ENCODE data around the gene TLX1.

The TLX1 gene

DNA sequence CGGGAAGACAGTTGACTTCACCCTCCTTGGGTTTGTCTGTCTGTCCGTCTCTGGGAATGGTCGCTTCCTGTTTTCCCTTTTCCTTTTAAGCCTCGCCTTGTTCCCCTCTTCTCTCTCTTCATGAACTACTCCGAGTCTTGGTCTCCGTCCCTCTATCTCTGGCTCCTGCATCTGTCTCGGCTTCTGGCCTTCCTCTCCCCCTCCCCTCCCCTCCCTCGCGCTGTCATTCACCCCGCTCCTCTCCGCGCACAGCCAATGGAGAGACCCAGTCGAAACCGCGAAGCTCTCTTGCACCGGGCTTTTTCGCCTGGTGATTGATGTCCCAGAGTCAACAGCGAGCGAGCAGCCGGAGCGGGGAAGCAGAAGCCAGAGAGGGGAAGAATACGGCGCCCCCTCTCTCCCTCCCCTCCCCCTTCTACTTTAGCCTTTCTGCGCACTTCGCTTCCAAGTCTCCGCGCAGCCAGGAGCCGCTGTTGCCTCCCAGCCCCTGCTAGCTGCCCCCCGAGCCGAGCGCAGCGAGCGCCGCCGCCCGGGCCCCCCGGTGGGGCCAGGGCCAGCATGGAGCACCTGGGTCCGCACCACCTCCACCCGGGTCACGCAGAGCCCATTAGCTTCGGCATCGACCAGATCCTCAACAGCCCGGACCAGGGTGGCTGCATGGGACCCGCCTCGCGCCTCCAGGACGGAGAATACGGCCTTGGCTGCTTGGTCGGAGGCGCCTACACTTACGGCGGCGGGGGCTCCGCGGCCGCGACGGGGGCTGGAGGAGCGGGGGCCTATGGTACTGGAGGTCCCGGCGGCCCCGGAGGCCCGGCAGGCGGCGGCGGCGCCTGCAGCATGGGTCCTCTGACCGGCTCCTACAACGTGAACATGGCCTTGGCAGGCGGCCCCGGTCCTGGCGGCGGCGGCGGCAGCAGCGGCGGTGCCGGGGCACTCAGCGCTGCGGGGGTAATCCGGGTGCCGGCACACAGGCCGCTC is at the start of gene TLX1:
Gene TLX1 (plus strand): TSS at position 317 of the 978 bp plus-strand sequence. CDS start 242 bp downstream, at position 559.
- DNase-seq = no peak

DNA sequence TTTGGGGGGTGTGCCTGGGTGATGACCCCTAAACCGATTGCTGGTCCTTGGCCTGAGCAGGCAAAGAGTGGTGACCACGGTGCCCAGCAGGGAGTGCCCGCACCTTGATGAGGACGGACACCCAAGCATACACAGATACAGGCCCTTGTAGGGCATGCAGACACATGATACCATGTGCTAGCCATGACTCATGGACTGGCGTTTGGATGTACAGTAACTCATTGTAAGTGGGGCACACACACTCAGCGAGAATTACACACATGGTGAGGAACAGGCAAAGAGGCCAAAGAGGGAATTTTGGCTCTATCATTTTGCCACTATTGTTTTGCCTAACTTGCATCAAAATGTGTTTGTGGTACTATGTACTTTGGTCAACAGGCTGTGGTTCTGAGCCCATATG is 45.3 kb upstream of the TLX1 start:
- DNase-seq = no peak

DNA sequence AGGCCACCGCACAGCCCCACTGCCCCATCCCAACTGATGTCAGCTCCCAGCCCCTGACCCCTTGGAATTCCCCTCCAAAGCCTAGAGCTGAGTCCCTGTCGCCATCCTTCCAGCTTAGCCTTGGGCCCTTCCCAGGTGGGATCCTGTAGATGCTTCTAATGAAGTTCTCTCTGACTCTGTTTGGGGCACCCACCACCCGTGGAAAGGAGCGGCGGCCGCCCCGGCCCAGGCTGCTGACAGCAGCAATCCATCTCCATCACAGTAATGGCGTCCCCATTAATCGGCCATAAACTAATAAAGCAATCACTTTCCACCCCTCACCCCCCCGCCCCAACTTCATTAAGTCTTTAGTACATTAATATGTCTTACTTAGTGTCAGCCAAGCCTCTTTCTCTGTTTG is 43.7 kb upstream of the TLX1 start:
- DNase-seq = no peak

DNA sequence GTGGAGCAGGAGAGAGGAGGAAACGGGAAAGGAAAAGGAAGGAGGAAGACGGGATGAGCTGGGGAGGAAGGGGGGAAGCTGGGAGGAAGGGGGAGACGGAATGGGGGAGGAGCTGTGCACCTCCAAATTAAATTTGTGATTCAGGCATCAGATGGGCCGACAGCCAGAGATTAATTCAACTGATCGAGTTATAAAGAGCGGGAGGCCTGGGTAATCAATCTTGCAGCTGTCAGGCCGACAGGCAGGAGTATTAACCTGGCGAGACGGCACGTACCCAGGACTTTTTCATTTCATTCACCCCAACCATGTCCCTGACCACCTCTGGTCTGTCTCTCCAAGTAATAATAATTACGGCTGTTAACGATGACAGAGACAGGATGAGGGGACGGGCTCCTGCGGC is 43.1 kb upstream of the TLX1 start:
- DNase-seq = no peak

DNA sequence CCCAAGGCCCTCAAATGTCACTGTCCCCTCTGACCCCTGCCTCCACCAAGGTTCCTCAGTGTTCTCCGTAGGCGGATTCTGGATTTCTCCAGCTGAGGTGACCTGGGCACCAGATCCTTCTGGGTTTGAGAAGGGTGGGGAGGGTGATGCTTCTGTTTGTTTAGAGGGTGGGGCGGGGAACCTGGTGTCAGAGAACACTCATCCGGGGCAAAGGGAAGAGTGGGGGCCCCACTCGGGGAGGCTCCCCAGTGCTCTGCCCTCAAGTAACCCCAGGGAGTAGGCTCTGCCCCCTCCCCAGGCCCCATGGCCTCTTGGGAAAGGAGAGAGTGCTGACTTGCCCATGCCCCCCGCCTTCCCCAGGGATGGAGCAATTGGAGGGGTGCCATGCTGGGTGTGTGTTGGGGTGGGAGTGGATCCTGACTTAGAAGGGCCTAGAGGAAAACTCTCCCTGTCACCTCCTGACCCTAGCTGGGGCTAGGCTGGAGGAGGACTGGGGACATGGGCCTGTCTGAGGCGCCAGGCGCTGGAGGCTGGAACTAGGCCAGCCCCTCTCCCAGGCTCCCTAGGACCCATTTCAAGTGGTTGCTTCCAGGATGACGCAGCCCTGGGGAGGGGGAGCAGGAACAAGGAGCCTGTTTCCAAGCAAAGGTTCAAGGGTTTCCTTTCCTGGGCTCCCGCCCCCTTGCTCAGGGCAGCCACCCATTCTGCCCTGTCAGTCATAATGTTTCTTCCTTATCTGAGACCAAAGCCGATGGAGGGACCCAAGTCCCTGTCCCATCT is 41.4 kb upstream of the TLX1 start:
- DNase-seq = no peak

DNA sequence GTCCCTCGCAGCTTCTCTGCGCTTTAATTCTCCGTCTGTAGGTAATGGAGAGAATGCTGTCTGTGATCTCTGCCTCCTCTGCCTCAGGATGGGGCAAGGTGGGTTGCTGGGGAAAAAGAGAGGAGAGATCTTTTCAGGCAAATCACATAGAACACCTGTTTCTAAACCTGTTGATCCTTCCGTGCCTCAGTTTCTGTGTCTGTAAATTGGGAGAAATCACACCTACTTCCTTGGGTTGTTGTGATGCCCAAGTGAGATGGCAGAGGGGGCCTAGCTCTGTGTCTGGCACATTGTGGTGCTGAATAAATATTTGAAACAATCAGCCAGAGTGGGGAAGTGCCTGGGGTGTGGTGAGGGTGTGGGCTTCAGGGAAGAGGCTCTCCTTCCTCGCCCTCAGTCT is 40.5 kb upstream of the TLX1 start:
- no peak for DNase-seq

DNA sequence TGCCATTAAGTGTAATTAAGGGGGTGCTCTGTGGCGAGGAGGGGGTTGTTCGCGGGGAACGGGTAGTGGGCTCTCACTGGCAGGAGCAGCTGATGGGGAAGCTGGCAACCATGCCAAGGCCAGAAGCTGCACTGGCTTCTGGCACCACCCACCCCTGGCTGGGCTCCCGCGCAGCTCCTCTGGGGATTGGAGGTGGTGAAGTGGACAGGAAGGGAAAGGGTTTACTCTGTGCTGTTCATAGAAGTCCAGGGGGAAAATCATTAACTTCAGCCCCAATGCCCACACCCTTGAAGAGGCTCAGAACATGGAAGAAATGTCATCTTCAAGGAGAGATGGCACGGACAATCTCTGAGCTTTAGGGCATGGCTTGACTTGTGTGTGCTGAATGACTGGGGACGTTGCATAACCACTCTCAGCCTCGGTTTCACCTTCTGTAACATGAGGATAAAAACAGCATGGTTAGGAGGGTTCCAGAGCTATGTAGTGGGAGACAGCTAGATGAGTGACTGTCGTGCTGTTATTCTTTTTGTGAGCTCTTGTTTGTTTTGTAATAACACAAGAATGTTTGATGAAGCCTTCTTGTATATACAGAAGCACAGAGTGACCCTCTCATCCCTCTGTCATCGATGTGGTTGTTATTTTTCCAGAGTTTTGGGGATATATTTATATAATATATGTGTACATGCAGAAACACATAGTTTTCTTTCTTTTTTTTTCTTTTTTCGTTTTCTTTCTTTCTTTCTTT is 39.4 kb upstream of the TLX1 start:
- no peak for DNase-seq

DNA sequence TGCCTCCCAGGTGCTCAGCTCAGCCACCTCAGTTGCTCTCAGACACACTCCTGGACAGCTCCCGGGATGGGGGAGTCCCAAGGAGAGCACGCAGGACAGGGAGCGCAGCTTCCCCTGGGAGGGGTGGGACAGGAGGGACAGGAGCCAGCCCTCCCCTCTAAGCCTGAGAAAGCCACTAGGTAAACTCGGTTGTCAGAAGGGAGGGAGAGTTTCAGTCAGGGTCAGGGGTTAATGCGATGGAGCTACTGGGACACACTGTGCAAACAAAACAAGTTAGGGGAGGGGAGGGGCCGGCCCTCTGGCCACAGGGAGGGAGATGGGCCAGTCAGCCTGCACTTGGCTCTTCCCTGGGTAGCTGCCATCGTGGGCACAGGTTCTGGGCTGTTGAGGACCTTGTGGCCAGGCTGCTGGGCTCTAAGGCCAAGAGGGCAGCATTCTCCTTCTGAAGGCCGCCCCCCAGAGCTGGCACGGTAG is 38.2 kb upstream of the TLX1 start:
- DNase-seq = no peak

DNA sequence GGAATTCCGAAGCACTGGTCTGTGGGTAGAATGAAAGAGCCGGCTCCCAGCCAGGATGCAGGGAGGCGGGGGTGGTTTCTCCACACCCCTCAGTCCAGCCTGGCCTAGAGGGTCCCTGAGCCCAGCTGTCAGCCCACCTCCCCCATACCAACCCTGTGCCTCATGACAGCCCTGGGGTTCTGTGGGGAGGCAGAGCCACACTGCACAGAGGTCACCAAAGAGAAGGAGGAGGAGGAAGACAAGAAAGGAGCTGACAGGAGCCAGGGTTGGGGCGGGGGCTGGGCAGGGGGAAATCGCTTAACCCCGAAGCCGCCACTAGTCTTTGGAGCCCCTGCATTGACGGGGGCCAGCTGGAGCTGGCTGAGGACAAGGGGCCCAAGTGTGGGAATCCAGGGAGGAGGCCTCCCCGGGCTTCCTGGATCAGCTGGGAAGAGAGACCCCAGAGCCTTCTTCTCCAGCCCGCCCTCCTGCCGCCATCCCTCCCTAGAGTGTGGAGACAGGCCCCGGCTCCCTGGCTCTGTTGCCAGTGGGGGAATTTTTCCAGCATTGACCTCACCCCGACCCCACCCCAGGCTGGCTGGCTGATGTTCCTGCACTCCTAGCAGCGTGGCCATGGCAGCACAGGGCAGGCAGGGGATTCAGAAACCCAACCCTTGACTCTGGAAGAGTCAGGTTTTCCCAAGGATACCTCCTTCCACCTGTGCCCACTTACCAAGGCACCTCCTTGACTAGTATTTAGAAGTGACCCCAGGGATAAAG is 36.8 kb upstream of the TLX1 start:
- no peak for DNase-seq

DNA sequence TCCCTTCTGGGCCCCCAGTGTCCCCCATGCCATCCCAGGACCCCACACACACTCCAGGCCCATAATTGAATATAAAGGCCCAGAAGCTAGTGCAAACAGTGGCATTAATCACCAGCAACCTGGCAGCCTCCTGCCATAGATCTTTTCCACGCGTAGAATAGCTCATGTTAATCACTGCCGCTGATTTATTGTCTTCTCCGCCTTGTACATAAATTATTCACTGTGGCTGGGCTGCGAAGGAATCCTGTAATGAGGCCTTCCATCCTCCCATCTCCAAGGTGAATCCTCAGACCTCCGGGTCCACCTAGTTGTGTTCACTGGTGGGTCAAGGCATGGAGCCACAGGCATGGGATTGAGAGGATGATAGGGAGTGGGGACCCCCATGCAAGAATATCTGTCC is 36.1 kb upstream of the TLX1 start:
- no peak for DNase-seq

DNA sequence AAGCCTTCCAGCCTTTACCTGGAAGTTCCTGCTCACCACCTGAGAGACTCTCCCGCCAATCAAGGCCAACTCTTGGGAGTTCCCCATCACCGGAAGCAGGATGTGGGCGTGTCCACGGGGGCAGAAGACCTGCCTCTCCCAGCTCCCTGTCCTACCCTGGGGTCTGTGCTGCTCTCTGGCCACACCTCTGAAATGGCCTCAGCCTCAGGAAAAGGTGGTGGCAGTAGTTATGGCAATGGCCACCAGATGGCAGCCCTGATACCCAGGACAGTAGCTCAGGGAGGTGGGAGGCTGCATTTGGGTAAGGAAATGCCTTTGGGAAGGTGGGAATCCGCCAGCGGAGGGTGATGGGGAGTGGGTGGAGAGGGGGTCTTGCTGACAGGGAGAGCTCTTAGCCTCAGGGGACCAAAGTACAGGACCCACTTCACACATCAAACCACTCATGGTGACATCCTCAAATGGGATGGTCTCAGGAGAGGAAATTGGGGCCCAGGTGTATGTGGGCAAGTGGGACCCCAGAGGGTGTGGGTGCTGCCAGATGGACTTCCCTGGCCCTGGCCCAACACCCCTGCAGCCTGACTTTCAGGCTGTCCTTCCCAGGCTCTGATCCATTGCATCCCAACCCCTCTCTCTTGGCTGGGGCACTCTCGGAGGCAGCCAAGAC is 35.4 kb upstream of the TLX1 start:
- peak; percentile 20 to 31 for DNase-seq

DNA sequence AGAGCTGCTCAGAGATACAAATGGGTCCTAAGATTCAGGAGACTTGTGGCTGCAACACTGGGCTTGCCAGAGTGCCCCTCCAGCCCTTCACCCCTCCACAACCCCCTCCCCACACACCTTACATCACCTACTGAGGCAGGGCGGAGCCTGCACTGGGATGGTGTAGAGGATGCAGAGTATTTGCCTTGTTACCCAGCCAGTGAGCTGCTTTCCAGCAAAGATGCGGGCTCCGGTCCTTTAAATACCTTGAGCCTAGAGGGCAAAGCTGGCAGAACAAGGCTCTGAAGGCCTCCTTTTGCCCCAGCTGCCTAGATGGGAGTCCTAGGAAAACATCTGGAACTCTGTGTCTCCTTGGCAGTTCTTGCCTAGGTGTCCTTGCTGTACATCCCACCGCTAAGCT is 34.7 kb upstream of the TLX1 start:
- no peak for DNase-seq

DNA sequence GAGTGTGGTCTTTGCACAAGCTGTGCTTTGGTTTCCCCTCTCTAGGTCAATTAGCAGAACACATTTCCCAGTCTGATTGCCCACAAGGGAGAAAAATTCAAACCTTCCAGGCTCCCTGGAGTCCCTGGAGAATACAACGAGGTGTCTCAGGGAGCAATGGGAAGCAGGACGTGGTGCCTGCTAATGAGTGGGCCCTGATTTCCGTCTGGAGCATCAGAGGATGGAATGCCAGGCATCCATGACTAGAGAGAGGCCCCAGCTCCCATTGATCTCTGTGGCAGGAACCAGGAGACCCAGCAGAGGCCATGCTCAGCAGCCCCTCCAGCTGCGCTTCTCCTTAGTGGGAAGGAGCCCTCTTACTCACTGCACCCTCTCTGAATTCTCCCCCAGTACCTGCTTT is 33.2 kb upstream of the TLX1 start:
- DNase-seq = no peak

DNA sequence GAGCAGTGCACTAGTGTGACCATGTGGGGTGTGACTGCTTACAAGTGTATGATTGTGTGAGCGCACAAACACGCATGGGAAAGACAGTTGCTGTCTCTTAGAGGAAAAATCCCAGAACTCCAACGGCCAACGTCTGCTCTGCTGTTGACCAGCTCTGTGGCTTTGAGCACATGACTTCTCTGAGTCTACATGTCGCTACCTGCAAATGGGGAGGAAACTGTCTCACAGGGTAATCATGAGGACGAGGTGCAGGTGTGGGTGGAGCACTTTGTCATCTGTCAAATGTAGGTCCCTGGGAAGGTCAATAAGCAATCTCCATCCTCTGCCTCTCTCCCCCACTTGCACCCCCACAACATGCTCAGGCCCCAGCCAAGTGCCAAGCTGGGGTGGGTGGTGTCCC is 31.2 kb upstream of the TLX1 start:
- DNase-seq = no peak

DNA sequence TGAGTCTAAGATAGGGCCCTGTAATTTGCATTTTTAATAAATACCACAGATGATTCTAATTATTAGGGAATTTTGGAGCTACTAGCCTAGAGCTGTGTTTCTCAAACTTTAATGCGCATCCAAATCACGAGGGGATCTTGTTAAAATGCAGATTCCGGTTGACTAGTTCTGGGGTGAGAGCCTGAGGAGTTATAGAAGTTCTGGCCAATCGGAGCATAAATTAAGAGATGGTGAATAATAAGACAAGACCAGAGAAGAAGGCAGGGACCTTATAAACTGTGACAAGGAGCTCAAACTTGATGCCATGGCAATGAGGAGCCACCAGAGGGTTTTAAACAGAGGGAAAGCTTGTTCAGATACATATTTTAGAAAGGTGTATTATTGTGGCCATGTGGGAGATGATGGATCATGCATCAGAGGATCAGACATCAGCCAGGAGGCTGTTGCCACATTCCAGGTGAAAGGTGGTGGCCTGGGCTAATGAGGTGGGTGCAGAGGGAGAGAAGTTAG is 29.7 kb upstream of the TLX1 start:
- no peak for DNase-seq

DNA sequence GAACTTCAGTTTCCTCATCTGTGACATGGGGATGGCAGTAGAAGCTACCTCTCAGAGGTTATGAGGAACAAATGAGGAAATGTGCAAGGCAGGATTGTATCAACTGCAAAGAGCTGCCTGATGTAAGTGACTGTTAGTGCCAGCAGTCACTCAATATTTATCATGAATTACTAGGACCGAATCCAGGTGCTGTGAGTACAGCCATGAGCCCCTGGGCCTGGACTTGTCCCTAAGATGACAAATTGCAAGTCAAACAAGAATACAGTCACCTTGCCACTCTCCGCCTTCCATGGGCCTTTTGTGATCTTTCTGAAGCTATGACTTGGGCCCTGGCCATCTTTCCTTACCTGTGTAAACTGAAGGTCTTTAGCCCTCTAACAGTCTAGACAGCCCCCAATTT is 27.7 kb upstream of the TLX1 start:
- DNase-seq = no peak

DNA sequence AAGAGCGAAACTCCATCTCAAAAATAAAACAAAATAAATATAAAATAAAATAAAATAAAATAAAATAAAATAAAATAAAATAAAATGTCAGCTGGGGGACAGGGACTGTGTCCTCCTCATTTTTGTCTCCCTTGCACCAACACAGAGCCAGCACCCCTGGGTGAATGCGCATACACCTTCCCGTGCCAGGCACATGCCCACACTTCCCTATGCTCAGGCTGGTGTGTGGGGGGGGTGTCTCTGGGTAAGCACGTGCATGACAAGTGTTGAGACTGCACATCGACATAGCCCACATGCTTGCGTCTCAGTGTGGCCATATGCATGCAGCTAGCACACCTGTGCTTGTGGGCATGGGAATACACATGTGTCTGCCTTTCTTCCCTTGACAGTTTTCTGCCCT is 24.7 kb upstream of the TLX1 start:
- no peak for DNase-seq

DNA sequence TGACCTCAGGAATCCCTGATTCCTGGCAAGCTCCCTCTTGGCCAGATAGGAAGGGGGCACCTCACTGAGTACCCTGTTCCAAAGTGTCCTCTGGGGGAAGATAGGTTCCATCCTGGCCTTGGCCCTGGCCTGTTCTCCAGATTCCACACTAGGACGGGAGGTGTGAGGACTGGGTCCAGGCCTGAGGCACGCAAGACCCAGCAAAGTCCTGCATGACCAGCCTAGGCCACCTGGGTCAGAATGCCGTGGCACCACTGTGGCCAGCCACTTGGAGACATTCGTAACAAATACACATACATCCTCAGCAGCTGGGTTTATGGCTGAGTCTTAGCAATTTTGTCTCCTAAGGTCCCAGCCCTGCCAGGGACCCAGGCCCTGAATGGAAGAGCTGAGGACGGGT is 23.3 kb upstream of the TLX1 start:
- no peak for DNase-seq

DNA sequence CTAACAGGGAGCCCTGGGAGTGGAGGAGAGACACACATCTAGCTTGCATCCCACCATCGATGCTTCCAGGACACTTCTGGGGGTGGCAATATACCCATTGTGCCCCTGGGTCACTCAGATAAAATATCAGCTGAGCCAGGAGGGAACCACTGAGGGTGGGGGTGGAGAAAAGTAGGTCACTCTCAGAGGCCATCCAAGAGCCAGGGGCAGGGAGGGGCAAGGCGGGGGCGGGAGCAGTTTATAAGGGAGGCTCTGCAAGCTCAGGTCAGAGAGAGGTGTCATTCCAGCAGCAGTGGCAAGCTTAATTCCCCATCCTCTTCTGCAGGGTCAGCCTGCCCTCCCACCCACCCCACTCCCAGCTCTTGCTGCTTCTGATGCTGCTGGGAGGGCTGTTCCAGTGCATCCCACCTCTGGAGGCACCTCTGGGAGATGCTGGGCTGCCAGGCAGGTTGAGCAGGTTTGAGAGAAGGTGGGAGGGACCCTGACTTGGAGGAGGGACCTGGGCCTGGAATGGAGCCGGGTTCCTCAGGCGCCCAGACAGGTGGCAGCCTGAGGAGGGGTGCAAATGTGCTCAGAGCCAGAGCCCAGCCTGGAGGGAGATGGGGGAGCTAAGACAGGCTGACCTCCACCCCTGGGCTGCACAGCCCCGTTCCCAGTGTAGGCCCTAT is 20.1 kb upstream of the TLX1 start:
- no peak for DNase-seq

DNA sequence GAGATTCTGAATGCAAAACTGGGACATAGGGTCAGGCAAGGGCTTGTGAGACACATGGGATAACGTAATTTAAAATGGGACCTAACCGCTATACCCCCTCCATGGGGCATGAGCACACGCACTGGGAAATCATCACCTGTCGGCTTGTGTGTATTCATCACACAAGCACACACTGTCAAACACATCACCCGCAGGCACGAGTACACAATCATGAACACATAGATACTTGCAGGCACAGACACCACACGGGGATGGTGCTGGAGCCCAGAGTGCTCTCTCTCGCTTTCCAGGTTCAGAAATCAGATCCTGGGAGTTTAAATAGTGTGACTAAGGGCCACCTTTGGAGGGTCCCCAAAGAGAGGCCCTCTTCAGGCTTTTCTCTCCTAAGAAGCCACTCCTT is 19.6 kb upstream of the TLX1 start:
- no peak for DNase-seq
